MG63 (cell line): Measurements from ENCODE around the gene SSH3. TPM values are rescaled to one million over a fixed set of nuclear protein-coding genes. Genes with fewer than 3 reads are reported as not detected.
A peak's percentile ranks its signal among the peaks of the same experiment; 100 is the strongest.

Source experiments
- DNase-seq: peaks from one replicate; pipeline ENCODE4 v3.0.0-alpha.2; 2020
- H3K27me3 ChIP-seq: fragments of 250-450 bp; sonication (Bioruptor Pico); 2 replicates; pipeline ENCODE4 v1.5.1; 2020; ENCODE audit warnings: mild to moderate bottlenecking, moderate library complexity
- H3K36me3 ChIP-seq: fragments of 250-450 bp; sonication (Bioruptor Pico); 2 replicates; pipeline ENCODE4 v1.5.1; 2020; ENCODE audit warnings: mild to moderate bottlenecking, moderate library complexity
- H3K4me3 ChIP-seq: fragments of 250-450 bp; sonication (Bioruptor Pico); 2 replicates; pipeline ENCODE4 v1.5.1; 2020; ENCODE audit warnings: mild to moderate bottlenecking, moderate library complexity
- H3K9me3 ChIP-seq: fragments of 250-450 bp; sonication (Bioruptor Pico); 2 replicates; pipeline ENCODE4 v1.5.1; 2020; ENCODE audit warnings: mild to moderate bottlenecking, moderate library complexity
- total RNA-seq: library from RNA; depleted of rRNA; stranded (reverse); fragments of >200 nt; shearing (Covaris generic); gene quantifications from 2 replicates; pipeline ENCODE4 v1.2.3, GENCODE V29; 2014; ENCODE audit warnings: low replicate concordance

Gene SSH3
- total RNA-seq, 1 experiment from 2014 or later: 5.1 TPM

DNA sequence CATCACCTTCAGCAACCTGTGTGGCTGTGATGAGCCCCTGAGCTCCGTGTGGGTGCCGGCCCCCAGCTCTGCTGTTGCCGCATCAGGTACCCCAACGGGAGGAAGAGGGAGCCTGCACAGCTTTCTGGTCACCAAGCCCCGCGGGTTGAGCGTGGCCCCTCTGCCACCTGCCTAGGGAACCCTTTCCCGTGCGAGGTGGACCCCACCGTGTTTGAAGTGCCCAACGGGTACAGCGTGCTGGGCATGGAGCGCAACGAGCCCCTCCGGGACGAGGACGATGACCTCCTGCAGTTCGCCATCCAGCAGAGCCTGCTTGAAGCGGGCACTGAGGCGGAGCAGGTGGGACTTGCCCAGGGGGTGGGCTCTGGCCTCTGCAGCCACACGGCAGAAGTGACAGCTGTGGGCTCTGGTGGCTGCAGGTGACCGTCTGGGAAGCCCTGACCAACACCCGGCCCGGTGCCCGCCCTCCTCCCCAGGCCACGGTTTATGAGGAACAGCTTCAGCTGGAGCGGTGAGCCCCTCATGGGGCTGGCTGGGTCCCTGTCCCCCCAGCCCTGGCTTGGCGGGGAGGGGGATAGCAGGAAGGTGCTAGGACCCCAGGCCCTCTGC is 1.9 kb upstream of the SSH3 start:
- Histone ChIP-seq H3K36me3 (peaks cover 24% of the 10 kb centered on the region), H3K4me3 (no peak overlapping the region), H3K9me3 (no peaks in the 10 kb centered on the region), H3K27me3 (no peaks in the 10 kb centered on the region)
- DNase-seq: no peak

DNA sequence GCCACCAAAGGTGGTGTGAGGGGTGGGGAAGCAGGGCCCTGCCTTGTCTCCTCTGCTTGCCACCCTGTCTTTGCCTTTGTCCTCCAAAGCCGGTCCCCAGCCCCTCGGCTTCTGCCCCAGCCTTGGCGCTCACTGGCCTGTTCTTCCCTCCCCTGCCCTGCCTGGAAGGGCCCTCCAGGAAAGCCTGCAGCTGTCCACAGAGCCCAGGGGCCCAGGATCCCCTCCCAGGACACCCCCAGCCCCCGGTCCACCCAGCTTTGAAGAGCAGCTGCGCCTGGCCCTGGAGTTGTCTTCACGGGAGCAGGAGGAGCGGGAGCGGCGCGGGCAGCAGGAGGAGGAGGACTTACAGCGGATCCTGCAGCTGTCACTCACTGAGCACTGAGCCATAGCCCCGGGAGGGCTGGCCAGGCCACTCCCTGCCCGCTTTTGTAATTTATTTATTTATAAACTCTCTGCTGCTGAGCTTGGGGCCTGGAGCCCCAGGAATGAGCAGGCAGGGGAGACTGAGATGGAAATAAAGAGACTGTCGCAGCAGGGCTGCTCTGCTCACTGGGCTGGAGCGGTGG is 1.3 kb upstream of the SSH3 start:
- peaks cover 18% of the 10 kb centered on the region for H3K36me3 ChIP-seq
- no peak overlapping the region for H3K4me3 ChIP-seq
- no peaks in the 10 kb centered on the region for H3K9me3 ChIP-seq
- H3K27me3 ChIP-seq: no peaks in the 10 kb centered on the region
- DNase-seq: no peak

DNA sequence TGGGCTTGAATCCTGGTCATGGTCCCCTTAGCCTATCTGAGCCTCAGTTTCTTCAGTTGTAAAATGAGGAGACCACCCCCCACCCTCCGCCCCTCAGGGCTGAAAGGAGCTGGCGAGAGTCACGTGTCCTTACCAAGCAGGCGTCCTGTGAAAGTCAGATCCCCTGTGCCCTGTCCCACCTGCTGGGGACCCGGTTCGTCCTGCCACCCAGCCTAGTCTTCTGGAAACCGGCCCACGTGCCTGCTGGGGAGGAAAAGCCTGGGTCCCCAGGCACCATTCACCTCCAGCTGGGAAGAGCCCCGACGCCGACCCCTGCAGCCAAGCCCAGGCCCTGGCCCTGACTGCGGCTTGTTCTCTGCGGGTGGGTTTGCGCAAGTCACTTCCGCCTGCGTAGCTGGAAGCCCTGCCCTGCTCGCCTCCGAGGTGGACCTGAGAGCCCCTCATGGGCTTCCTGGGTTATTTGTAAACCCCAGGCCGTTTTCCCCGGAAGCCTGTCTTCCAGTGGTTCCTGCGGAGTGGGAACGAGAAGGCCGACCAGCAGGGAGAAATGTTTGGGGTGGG is 679 bp upstream of the SSH3 start:
- DNase-seq: no peak
- Histone ChIP-seq H3K36me3 (peaks cover 18% of the 10 kb centered on the region), H3K9me3 (no peaks in the 10 kb centered on the region)

DNA sequence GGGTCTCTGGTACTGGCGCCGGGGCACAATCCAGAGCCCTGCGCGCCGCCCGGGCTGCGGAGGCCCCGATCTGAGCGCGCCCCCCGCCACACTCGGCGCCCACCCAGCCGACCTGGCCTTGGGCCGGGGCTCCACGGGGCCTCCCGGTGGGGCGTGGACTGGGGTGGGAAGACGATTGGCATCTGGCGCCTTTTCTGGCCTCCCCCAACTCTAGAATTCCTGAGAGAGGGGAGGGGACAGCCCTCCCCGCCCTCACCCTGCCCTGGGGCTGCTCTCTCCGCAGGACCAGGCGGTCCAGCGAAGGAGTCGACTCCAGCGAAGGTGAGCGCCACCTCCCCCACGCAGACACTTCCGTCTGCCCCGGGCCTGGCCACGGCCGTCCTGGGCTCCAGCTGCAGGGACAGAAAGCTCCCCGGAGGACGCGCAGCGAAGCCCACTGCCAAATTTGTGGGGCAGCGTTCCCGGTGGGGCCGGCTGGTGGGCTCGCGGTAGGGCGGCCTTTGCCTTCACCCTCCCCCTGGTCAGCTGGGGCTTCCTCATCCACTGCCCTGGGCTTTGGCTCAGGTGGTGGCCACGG is 593 bp downstream of the SSH3 start:
- H3K27me3 ChIP-seq: no peaks in the 10 kb centered on the region
- H3K9me3 ChIP-seq: no peaks in the 10 kb centered on the region
- DNase-seq: no peak
- H3K4me3 ChIP-seq: peak overlapping the region; percentile 83
- H3K36me3 ChIP-seq: peaks cover 10% of the 10 kb centered on the region

More for the DNA sequence above, 679 bp upstream of the SSH3 start:
- Histone ChIP-seq H3K4me3 (peak overlapping the region; percentile 83), H3K27me3 (no peaks in the 10 kb centered on the region)

DNA sequence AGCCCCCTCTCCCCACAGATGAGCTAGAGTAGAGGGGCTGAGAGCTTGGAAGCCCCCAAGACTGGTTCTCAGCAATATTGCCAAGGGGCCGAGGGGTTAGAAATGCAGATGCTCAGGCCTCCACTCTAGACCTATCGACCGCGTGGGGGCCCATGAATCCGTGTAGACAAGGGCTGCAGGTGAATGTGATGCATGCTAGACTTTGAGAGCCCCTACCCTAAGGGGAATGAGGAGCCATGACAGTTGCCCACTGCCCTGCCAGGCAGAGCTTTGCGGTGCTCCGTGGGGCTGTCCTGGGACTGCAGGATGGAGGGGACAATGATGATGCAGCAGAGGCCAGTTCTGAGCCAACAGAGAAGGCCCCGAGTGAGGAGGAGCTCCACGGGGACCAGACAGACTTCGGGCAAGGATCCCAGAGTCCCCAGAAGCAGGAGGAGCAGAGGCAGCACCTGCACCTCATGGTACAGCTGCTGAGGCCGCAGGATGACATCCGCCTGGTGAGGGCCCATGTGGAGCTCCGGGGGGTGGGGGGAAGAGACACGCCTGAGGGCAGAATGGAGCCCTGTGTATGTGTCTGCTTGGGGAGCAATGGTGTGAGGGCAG is 1.3 kb downstream of the SSH3 start:
- H3K27me3 ChIP-seq: no peaks in the 10 kb centered on the region
- no peak for DNase-seq
- no peak overlapping the region for H3K4me3 ChIP-seq
- no peaks in the 10 kb centered on the region for H3K9me3 ChIP-seq
- H3K36me3 ChIP-seq: peaks cover 6% of the 10 kb centered on the region; the same call in 1 of the 2 replicates

DNA sequence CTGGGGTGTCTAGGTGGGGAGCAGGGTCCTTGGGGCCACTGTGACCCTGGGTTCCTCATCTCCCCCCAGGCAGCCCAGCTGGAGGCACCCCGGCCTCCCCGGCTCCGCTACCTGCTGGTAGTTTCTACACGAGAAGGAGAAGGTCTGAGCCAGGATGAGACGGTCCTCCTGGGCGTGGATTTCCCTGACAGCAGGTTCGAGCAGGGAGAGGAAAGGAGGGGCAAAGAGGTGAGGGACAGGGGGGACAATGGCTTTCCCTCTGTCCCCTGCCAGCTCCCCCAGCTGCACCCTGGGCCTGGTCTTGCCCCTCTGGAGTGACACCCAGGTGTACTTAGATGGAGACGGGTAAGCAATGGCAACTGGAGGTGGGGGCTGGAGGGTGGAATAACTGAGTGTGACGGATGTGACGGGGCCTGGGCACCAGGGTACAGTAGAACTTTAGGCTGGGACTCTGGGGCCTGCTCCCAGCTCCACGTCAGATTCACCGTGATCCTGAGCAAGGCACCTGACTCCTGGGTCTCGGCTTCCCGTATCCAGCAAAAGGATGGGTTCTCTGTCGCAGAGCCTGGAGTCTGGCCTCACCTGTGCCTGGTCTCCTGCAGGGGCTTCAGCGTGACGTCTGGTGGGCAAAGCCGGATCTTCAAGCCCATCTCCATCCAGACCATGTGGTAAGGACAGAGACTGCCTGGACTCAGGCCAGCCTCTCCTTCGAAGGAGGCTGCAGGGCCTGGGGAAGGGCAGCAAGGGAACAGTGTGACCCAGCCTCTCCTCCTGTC is 3.6 kb downstream of the SSH3 start:
- no peaks in the 10 kb centered on the region for H3K27me3 ChIP-seq
- no peaks in the 10 kb centered on the region; the same call in 1 of the 2 replicates for H3K36me3 ChIP-seq
- H3K4me3 ChIP-seq: no peak overlapping the region
- DNase-seq: no peak
- no peaks in the 10 kb centered on the region for H3K9me3 ChIP-seq

DNA sequence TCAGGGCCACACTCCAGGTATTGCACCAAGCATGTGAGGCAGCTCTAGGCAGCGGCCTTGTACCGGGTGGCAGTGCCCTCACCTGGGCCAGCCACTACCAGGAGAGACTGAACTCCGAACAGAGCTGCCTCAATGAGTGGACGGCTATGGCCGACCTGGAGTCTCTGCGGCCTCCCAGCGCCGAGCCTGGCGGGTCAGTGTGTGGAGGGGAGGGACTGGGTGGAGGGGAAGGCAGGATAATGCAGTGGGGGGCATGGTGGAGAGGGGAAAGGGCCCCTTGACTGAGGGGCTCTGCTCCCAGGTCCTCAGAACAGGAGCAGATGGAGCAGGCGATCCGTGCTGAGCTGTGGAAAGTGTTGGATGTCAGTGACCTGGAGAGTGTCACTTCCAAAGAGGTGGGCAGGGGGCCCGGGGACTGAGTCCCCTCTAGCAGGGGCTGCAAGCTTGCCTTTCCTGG is 4.2 kb downstream of the SSH3 start:
- H3K4me3 ChIP-seq: no peak overlapping the region
- no peaks in the 10 kb centered on the region for H3K9me3 ChIP-seq
- H3K36me3 ChIP-seq: no peaks in the 10 kb centered on the region; the same call in 1 of the 2 replicates
- H3K27me3 ChIP-seq: no peaks in the 10 kb centered on the region
- DNase-seq: no peak

DNA sequence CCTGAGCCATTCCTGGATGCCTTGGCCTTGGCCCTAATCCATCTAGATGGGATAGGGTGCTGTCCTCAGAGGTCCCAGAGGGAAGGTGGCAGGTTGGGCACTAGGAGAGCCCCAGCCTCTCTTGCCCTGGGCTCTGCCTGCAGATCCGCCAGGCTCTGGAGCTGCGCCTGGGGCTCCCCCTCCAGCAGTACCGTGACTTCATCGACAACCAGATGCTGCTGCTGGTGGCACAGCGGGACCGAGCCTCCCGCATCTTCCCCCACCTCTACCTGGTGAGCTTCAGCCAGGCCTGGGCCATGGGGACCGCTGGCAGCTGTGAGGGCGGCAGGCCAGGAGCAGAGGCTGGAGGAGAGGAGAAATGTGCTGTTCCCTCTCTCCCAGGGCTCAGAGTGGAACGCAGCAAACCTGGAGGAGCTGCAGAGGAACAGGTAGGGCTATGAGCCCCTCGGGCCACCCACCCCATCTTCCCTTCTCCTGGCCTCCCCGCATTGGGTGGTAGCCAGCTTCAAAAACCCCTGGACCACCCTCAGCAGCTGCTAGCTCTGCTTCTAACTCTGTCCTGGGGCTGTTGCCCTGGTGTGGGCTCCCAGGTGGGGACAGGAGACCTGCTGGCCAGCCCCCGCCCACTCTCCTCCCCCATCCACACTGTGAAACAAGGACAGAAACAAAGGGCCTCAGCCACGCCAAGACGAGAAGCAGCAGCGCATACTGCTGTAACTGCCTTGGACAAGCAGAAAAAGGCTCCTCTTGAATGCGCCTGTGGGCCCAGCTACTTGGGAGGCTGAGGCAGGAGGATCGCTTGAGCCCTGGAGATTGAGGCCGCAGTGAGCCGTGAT is 4.9 kb downstream of the SSH3 start:
- no peak for DNase-seq
- Histone ChIP-seq H3K36me3 (no peaks in the 10 kb centered on the region), H3K4me3 (no peak overlapping the region), H3K27me3 (no peaks in the 10 kb centered on the region), H3K9me3 (no peaks in the 10 kb centered on the region)

DNA sequence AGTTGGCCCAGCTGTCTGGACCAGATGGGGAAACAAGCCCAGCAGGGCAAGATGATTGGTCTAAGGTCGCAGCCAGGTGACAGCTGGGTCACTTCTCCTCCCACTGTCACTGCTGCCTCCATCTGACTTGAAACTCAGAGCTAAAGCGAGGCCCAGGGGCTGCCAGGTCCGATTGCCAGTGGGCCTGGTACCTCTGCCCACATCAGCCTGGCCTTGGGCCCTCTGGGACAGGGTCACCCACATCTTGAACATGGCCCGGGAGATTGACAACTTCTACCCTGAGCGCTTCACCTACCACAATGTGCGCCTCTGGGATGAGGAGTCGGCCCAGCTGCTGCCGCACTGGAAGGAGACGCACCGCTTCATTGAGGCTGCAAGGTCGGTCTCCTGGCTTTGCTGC is 5.8 kb downstream of the SSH3 start:
- DNase-seq: no peak

DNA sequence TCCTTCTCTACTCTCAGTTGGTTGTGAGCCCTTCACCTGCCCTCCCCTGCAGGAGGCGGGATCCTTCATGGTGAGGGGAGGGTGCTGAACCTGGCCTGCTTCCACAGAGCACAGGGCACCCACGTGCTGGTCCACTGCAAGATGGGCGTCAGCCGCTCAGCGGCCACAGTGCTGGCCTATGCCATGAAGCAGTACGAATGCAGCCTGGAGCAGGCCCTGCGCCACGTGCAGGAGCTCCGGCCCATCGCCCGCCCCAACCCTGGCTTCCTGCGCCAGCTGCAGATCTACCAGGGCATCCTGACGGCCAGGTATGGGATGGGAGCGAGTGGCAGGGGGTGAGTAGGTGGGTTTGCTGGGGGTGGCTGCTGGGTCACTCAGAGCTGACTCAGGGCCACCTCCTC is 6.3 kb downstream of the SSH3 start:
- H3K9me3 ChIP-seq: no peaks in the 10 kb centered on the region
- no peak overlapping the region for H3K4me3 ChIP-seq
- H3K36me3 ChIP-seq: no peaks in the 10 kb centered on the region
- DNase-seq: no peak
- no peaks in the 10 kb centered on the region for H3K27me3 ChIP-seq

More for the DNA sequence above, 5.8 kb downstream of the SSH3 start:
- no peak overlapping the region for H3K4me3 ChIP-seq
- H3K9me3 ChIP-seq: no peaks in the 10 kb centered on the region
- no peaks in the 10 kb centered on the region for H3K36me3 ChIP-seq
- H3K27me3 ChIP-seq: no peaks in the 10 kb centered on the region

DNA sequence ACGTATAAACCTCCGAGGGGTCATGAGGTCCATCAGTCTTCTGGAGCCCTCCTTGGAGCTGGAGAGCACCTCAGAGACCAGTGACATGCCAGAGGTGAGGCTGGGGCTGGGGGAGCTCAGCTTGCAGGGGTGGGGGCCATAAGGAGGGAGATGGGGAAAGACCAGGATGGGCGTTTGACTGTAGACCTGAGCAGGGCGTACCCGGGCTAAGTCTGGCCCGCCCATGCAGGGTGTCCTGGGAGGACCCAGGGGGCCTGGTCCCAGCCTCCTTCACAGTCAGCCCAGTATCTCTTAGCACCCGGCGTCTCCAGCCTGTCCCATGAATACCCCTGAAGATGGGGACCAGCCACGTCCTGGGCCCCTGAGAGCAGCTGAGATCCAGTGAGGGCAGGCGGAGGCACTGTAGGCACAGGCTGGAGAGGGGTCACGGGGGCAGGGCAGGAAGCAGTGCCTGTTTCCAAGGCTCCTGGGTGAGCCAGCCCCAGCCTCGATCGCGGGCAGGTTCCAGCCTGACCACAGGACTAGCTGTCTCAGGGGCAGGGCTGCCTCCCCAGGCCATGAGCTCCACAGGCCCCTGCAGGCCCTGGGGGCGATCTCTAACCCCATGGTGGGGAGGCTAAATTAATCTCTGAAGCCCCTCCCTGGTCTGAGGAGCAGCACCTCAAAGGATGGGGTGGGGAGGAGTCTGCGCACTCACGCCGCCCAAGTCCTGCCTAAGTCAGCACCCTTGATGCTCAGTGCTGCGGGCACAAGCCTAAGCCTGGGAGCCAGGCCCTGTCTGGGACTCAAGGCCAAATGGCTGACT is 7.1 kb downstream of the SSH3 start:
- Histone ChIP-seq H3K36me3 (no peaks in the 10 kb centered on the region), H3K27me3 (no peaks in the 10 kb centered on the region), H3K9me3 (no peaks in the 10 kb centered on the region), H3K4me3 (no peak overlapping the region)
- DNase-seq: no peak

DNA sequence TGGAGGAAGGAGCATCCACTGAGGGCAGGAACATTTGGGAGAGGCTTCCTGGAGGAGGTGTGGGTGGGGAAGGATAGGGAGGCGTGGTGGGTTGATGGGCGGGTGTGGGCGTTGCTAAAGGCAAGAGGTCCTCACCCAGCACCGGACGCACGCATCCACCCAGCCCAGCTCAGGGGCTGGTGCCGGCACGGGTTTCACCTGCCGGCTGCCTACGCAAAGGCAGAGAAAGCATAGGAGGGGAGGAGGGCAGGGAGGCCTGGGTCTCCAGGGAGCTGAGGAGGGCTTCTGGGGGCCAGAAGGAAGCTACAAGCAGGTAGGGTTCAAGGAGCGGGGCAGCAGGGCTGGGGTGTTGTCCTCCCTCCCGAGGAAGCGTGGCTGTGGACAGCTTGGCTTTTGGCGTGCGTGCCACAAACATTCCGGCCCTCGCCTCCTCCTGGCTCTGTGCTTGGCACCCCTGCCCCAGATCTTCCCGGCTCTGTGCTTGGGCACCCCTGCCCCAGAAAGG is 7.8 kb downstream of the SSH3 start:
- H3K27me3 ChIP-seq: no peaks in the 10 kb centered on the region
- no peak for DNase-seq
- no peak overlapping the region for H3K4me3 ChIP-seq
- H3K9me3 ChIP-seq: no peaks in the 10 kb centered on the region
- H3K36me3 ChIP-seq: no peaks in the 10 kb centered on the region

DNA sequence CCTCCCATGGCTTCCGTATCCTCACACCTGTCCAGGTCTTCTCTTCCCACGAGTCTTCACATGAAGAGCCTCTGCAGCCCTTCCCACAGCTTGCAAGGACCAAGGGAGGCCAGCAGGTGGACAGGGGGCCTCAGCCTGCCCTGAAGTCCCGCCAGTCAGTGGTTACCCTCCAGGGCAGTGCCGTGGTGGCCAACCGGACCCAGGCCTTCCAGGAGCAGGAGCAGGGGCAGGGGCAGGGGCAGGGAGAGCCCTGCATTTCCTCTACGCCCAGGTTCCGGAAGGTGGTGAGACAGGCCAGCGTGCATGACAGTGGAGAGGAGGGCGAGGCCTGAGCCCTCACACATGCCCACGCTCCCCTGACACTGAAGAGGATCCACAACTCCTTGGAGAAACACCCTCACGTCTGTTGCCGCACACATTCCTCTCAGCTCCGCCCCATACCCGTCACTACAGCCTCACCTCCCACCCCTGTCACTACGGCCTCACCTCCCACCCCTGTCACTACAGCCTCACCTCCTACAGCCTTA is 8.3 kb downstream of the SSH3 start:
- DNase-seq: no peak
- no peaks in the 10 kb centered on the region for H3K27me3 ChIP-seq
- H3K9me3 ChIP-seq: no peaks in the 10 kb centered on the region
- H3K4me3 ChIP-seq: no peak overlapping the region
- H3K36me3 ChIP-seq: no peaks in the 10 kb centered on the region

DNA sequence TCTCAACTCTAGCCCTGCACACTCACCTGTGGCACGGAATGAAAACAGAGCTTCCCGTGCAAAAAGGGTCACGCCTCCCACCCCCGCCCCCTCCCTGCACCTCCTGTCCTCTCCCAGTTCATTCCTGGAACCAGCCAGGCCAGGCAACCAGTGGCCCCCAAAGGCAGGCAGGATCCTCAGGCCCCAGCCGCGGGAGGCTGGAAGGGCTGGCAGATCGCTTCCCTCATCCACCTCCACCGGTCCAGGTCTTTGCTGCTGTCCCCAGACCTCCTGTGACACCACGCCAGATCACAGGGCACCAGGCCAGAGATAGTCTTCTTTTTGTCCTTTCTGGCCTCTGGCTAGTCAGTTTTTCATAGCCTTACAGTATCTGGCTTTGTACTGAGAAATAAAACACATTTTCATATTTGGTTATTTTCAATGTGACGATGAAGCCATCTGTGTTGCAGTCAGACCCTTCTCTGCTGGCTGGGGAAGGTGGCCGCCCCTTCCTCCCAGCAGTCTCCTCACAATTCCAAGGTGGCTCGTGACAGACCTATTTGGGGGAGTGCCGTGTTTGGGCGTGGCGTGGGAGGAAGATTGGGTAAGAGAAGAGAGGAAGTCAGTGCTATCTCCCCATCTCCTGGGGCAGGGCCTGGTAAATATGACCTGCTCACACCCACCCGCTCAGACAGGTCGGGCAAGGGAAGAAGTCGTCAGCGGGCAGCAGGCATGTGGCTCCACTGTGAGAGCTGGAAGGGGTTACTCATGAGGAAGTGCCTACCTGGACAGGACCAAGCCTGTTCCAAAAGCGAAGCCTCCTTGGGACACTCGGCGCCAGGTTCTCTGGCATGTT is 9.1 kb downstream of the SSH3 start:
- DNase-seq: no peak
- Histone ChIP-seq H3K4me3 (no peak overlapping the region), H3K27me3 (no peaks in the 10 kb centered on the region), H3K9me3 (no peaks in the 10 kb centered on the region), H3K36me3 (no peaks in the 10 kb centered on the region)
